Stimulated activated CD4-positive, alpha-beta T cell treated with anti-CD3 and anti-CD28 coated beads, Interleukin-1b, Interleukin-23, amount 100 ng/mL, for 4 hours (primary cell): ENCODE measurements around the gene OR8G5.

Experiments
- DNase-seq, 2 donors: peaks; one replicate each; pipeline ENCODE4 v3.0.0-alpha.2; 2020; ENCODE audit warnings: low read depth in 2 of 2

The OR8G5 gene

DNA sequence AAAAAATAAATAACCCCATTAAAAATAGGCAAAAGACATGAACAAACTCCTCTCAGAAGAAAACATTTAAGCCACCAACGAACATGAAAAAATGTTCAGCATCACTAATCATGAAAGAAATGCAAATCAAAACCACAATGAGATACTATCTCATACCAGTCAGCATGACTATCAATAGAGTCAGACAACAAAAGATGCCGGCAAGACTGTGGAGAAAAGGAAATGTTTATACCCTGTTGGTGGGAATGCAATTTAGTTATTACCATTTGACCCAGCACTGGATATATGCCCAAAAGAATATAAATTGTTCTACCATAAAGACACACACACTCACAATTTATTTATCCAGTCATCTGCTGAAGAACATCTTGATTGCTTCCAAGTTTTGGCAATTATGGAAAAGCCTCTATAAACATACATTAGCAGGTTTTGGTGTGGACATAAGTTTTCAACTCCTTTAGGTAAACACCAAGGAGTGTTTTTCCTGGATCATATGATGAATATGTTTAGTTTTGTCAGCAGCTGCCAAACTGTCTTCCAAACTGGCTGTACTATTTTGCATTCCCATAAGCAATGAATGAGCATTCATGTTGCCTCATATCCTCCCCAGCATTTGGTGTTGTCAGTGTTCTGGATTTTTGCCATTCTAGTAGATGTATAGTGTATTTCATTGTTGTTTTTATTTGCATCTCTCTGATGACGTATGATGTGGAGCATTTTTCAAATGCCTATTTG lies 29.6 kb downstream of the OR8G5 start:
- no peak for DNase-seq

- DNase-seq: no peak
Measured at GRCh38 chr11:124294687-124295086, 38.5 kb downstream of the OR8G5 start.

GRCh38 chr11:124296016-124296415 lies 39.8 kb downstream of the OR8G5 start:
- DNase-seq: no peak

GRCh38 chr11:124297921-124298320 lies 41.7 kb downstream of the OR8G5 start:
- no peak for DNase-seq

GRCh38 chr11:124301548-124301947 lies 45.4 kb downstream of the OR8G5 start:
- DNase-seq: no peak

GRCh38 chr11:124302347-124303125 lies 46.4 kb downstream of the OR8G5 start:
- DNase-seq: no peak

DNA sequence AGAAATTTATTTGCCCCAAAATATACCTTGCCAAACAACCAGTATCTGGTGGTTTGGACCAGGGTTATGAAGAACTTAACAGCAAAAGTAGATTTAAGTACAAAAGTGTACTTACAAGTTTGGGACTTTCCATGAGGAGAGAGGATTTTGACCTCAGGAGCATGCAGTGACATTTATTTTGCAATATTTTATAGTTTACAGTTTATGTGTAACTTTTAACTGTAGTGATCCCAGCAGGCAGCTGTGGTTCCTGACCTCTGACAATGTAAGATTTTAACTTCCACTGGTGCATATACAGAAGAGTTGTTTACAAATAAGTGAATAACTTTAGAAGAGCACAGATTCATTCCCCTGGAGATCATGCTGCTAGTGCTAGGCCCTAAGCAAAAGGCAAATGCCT lies 50.9 kb downstream of the OR8G5 start:
- DNase-seq: no peak

DNA sequence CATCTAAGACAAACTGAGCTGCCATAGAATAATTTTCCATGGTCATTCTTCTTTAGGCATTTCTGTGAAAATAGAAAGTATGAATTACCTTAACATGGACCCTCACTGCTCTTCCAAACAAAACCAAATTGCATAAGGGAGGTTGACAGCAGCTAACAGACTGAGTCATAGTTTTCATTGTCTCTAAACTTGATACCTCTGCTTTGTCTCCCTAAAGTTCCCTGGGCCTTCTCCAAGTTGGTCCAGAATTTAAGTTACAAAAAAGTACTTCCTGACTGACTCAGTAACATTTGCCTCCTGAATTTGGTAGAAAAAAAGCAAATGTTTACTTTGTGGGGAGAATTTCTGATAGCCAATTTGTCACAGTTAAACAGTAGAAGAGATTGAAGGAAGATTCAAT lies 54.5 kb downstream of the OR8G5 start:
- no peak for DNase-seq

DNA sequence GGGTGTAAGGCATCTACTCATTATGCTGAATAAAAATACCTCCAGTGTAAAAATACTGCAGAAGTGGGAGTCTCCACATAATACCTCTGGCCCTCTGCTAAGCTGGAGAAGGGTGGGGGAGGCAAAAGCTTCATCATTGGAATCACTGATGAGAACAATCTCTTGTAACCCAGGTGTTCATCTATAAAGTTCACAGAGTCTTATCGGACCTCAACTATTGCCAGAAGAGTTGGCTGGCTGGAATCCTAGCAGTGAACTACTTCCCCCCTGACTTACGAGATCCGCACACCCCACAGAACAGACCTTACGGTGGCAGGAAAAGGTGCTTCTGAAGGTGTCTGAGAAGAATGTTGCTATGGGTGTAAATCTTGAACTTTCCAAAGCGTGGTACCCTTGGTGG lies 55.1 kb downstream of the OR8G5 start:
- DNase-seq: no peak

GRCh38 chr11:124311670-124312069 lies 55.5 kb downstream of the OR8G5 start:
- no peak for DNase-seq

- DNase-seq: no peak
Measured at GRCh38 chr11:124313131-124313530, 57.0 kb downstream of the OR8G5 start.

DNA sequence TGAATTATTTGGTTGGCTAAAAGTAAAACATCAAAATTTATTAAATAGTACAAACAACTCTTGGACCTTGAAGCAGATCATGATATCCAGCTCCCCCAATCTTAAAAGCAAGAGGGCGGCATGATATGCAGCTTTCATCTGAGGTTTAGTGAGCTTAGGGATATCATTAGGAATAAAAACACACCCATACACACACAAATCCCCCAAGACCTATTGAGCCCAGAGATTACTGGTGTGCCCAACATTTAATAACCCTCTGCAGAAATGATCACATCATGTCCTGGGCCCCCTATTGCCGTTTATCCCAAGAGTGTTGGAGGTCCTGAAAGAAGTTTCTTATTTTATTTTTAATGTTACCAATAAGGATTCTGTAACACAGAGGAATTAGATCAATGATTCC lies 57.7 kb downstream of the OR8G5 start, which contains the start of gene OR8D1:
Gene OR8D1, minus strand, starts transcription at position 101 of the 400 bp plus-strand sequence. CDS start 3,183 bp downstream, outside the sequence.
- no peak for DNase-seq

DNA sequence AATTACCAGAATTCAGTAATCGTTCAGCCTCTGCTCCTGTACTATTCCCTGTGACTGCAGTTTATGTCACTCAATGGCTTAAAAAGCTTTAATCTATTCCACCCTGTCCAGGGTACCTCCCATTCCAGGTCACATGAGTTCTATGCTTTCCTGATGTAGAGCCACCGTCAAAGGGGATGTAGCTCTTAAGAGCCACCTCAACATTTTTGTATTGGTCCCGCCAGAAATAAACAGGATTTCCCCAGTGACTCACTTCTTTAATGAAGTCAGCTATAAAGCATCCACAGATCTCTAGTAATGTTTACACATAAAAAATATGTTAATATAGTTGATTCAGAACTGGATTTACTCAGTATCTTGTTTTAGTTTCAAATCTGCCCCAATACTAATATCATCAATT lies 58.9 kb downstream of the OR8G5 start:
- DNase-seq: no peak
